GM19455 (cell line): ENCODE data around the gene KCTD7.
"Not testable (repeated sequence)": the region's sequence is repeated elsewhere in the genome, so short reads cannot be mapped to it uniquely, and the experiment has no call there.

Source experiments
- ATAC-seq: cut with Tn5 transposase; IDR thresholded peaks from one replicate; pipeline ENCODE4 v1.9.1; 2021; ENCODE audit not compliant: unreplicated experiment

KCTD7 gene

DNA sequence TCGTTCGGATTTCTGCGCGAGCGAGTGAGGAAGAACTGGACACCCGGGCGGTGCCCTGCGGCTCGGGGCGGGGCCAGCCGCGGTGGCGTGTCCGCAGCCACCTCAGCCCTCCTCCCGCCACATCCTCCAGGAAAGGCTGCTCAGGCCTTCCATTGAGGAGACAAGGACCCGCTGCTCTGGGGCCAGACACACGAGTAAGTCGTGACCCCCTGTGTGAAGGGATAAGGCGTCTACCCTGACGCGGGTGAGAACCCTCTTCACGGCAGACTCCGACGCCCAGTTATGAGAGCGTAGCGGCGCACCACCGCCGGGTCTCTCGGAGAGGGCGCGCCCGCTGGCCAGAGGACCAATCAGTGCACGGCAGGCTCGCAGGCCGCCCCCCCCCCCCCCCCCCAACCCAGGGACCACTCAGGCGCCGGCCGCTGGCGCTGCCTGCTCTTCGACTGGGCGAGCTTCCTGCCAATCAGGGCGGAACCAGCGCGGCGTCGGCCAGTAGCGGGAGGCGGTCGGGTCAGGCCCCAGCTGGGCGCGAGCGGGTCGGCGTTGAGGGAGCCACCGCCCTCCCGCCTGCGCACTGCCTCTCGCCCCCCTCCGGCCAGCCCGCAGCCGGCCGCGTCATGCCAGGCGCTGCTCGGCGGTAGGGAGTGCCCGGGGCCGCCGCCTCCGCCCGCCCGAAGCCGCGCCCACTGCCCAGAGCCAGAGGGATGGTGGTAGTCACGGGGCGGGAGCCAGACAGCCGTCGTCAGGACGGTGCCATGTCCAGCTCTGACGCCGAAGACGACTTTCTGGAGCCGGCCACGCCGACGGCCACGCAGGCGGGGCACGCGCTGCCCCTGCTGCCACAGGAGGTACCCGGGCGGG lies at the start of gene KCTD7:
TSS of gene KCTD7 (plus strand) at position 521 of the 861 bp plus-strand sequence. CDS start at position 705, 184 bp downstream.
- peak; percentile 88 for ATAC-seq

DNA sequence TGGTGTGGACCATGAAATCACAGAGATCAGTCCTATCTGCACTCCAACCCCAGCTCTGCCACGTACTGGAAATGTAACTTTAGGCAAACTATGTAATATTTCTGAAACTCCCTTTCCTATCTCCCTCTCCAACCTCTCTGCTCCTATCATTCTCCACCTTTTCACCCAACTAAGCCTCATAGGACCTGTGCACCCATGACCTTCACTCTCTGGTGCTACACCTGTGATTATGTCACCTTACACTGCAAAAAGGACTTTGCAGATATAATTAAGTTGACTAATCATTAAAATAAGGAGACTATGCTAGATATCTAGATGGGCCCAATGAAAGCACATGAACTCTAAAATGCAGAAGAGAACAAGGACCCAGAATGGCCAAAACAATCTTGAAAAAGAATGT lies 48.3 kb upstream of the KCTD7 start:
- not testable (repeated sequence) for ATAC-seq

DNA sequence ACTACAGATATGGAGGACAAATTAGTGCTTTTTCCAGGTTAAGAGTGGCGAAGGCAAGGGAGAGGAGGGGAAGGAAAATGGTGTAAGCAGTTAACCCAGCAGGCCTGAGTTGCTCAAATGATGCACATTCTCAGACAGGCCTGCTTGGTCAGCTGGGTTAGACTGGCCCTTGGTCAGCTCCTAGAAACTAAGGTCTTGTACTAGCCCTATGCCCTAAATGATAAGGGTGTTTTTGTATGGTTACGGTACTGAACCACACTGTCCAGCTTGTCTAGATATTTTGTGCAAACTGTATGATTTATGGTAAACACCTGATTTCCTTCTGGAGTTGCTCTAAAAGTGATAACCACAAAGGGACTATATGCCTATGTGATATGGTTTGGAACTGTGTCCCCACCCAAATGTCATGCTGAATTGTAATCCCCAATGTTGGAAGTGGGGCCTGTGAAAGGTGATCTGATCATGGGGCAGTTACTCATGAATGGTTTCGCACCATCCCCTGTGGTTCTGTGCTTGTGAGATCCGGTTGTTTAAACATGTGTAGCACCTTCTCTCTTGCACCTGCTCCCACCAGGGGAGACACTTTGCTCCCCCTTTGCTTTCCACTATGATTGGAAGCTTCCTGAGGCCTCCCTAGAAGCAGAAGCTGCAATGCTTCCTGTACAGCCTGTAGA lies 45.7 kb upstream of the KCTD7 start:
- not testable (repeated sequence) for ATAC-seq

DNA sequence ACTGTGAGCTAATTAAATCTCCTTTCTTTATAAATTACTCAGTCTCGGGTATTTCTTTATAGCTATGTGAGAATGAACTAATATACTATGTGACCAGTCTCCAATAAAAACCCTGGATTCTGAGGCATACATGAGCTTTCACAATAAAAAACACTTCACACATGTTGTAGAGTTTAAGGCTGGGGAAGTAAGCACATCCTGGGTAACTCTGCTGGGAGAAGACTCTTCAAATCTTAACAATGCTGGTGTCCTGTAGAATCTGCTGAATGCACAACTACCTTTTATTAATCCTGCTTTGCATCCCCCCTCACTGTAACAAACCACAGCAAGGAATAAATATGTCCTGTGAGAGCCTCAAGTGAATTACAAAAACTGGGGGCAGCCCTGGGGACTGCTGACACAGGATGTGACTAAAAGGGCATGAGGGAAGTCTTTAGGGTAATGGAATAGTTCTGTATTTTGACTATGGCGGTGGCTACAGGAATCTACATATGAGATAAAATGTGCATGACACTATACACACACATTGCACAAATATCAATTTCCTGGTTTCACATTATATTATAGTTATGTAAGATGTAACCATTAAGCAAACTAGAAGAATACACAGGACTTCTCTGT lies 45.1 kb upstream of the KCTD7 start:
- no peak for ATAC-seq

DNA sequence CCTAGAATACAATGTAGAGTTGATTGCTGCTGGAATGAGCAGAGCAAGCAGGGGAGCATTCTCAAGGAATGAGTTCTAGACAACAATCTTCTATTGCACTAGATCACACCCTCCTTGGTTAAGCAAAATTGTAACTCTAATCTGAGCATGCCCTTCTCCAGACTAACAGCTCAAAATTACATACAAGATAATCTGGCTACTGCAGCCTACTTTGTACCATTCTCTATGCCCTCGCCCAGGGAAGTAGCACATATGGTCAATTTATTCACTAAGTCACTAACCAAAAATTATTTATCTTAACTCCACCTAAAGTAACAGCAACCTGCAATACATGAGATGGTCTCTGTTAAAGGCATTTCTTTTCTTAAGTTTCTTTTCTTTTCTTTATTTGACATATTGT lies 42.5 kb upstream of the KCTD7 start:
- ATAC-seq, result no peak

DNA sequence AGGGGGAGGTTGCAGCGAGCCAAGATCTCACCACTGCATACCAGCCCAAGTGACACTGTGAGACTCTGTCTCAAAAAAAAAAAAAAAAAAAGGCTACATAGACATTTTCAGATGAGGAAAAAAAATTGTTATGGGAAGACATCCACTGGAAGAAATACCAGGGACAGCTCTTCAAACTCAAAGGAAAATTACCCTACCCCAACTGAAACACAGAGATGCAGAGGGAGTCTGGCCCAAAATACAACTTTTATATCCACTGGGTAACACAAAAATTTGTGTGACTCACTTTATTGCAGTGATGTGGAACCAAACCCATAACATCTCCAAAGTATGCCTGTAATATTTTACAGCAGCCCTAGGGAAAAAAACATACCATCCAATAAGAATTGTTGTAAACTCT lies 40.5 kb upstream of the KCTD7 start:
- not testable (repeated sequence) for ATAC-seq

DNA sequence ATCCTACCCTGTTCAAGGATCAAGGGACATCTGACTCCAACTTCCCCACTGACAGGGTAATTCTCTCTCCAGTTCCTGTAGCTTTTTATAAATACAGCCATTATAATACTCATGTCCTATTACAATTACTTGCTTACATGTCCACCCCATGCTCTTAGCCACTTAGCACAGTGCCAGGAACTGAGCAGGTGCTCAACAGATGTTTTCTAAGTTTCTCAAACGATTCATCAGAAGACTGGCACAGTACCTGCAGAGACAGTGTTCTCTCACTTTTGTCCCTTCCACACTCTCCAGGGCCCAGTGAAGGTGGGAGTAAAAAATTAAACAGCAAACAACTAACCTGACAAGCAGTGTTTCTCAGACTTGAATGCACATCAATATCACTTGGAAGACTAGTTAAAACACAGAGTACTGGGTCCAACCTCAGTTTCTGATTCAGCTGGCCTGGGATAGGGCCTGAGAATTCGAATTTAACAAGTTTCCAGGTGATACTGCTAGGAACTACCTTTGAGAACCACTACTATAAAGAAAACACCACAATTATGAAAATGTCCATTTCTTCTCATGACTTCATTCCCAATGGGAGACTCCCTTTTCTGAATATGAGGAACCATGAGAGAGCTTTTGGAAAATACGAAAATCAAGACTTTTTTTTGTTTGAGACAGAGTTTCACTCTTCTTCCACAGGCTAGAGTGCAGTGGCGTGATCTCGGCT lies 39.7 kb upstream of the KCTD7 start:
- ATAC-seq, result not testable (repeated sequence)

DNA sequence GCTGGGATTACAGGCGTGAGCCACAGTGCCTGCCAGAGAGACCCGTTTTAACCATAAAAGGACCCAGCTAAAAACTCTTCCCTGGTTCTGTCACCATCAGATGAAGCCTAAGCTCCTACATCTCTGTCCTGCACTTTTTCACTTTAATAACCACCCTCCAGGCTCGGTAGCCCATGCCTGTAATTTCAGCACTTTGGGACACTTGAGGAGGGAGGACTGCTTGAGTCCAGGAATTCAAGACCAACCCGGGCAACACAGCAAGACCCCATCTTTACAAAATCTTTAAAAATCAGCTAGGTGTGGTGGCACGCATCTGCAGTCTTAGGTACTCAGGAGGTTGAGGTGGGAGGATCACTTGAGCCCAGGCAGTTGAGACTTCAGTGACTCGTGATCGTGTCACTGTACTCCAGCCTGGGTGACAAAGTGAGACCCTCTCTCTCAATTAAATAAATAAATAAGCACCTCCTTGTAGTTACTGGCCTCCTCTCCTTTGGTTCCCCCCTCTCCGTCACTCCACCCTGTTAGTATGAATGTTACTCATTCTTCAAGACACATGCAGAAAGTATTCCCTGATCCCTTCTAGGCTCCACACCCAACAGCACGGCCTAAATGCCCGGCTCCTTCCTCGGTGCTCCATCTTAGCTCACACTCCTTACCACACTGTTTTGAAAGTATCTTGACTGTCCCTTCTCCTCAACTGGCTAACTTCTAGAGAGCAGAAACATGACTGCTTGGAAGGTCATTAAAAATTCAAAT lies 38.2 kb upstream of the KCTD7 start:
- ATAC-seq, result not testable (repeated sequence)

DNA sequence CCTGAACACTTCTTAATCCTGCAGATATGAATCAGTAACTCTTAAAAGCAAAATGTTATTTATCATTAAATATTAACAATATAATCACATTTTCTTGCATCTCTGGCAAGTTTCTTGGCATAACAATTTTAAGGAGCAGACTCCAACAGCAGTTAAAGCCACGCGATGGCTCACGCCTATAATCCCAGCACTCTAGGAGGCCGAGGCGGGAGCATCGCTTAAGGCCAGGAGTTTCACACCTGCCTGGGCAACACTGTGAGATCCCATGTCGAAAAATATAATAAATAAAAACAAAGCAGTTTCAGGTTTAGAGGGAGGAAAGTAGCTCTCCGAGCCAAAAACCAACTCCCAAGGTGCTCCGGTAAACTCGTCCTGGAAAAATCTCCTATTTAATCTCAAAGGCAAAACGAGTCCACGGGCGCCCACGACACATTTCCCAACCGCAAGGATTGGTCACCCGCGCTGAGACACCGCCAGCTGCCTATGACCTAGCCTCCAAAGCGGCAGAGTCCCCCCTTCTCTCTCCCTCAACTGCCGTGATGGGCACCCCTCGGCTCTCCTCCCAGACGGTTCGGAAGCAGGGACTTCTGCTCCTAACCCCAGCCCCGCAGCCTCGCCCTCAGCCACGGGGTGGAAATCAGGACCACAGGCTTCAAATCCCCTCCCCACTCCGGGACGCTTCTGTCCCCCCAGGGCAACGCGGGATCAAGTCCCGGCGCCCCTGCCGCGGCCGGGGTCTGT lies 37.5 kb upstream of the KCTD7 start:
- peak; percentile 10 for ATAC-seq

DNA sequence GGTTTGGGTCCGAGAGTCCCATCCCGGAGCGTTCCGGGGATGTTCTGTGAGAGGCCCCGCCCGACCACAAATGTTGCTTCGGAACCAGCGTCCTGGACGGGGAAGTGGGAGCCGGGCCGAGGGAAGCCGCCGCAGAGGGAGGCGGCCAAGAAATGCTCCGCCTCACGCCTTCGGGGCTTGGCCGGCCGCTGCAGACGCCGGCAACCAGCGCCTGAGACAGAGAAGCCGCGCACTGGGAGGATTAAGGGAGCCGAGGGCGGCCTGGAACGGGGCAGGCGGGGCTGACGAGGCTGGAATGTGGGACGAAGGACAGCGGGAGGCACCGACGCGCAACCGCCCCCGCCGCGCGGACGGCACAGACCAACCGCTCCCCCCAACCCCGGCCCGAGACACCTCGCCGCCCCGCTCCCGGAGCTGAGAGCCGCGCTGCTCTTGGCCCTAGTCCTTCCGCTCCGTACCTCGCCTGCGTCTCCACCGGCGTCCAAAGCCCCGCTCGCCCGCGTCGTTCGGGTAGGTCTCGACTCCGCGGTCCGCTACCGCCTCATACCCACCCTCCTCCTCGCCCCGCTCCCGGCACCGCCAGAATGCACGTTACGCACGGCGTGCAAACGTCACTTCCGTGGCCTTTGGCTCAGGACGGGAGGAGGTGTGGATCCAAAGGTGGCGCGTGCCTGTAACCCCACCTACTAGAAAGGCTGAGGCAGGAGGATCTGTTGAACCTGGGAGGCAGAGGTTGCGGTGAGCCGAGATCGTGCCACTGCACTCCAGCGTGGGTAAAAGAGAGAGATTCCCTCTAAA lies 36.7 kb upstream of the KCTD7 start:
- peak; percentile 98 for ATAC-seq

DNA sequence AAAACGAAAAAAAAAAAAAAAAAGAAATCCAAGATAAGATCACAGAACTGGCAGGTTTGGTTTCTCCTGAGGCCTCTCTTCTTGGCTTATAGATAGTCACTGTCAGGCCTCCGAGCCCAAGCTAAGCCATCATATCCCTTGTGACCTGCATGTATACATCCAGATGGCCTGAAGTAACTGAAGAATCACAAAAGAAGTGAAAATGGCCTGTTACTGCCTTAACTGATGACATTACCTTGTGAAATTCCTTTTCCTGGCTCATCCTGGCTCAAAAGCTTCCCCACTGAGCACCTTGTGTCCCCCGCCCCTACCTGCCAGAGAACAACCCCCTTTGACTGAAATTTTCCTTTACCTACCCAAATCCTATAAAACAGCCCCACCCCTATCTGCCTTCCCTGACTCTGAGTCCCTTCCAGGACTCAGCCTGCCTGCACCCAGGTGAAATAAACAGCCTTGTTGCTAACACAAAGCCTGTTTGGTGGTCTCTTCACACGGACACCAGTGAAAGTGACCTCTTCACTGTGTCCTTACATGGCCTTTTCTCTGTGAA lies 36.0 kb upstream of the KCTD7 start:
- peak; percentile 7 for ATAC-seq

DNA sequence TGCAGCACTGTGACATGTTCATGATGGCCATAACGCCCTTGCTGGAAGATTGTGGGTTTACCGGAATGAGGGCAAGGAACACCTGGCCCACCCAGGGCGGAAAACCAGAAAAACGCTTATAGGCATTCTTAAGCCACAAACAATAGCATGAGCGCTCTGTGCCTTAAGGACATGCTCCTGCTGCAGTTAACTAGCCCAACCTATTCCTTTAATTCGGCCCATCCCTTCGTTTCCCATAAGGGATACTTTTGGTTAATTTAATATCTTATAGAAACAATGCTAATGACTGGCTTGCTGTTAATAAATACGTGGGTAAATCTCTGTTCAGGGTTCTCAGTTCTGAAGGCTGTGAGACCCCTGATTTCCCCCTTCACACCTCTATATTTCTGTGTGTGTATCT lies 34.6 kb upstream of the KCTD7 start:
- ATAC-seq, result not testable (repeated sequence)

DNA sequence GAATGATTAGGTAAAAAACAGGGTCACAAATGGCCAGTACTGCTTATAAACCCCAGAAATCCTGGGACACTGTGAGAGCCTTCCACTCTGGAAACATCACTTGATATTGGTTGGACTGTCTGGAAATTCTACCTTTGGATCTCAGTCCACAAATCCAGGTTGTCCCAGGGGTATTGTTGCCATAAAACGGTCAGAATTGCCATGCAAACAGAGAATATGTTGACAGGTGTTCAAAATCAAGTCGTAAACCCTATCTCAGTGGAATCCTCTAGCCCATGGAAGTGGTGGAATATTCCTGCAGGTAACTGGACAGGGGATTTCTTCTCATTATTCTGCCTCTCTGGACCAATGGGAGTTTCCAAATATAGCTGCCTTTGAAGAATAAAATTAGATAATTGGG lies 31.2 kb upstream of the KCTD7 start:
- ATAC-seq, result no peak

DNA sequence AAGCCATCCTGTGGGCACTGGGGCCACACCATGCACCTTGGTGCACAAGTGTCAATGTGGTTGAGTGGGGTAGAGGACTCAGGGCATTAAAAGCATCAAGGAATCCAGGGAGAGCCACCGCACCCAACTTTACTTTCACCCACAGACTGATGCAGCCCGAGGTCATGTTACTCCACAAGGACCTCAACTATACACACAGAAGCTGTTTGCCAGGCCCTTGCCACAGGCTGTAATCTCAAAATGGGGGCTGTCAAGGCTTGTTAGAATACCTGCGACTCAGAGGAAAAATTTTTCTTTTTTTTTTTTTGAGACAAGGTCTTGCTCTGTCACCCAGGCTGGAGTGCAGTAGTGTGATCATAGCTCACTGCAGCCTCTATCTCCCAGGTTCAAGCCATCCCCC lies 26.5 kb upstream of the KCTD7 start:
- no peak for ATAC-seq

DNA sequence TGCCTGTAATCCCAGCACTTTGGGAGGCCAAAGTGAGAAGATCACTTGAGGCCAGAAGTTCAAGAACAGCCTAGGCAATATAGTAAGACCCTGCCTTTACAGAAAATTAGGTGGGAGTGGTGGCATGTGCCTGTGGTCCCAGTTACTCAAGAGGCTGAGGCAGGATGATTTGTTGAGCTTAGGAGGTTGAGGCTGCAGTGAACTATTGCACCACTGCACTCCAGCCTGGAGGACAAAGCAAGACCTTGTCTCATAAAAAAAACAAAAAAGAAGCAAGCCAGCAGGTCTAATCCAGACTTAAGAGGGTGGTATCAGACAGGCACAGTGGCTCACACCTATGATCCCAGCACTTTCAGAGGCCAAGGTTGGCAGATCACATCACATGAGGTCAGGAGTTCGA lies 24.5 kb upstream of the KCTD7 start:
- ATAC-seq, result no peak

DNA sequence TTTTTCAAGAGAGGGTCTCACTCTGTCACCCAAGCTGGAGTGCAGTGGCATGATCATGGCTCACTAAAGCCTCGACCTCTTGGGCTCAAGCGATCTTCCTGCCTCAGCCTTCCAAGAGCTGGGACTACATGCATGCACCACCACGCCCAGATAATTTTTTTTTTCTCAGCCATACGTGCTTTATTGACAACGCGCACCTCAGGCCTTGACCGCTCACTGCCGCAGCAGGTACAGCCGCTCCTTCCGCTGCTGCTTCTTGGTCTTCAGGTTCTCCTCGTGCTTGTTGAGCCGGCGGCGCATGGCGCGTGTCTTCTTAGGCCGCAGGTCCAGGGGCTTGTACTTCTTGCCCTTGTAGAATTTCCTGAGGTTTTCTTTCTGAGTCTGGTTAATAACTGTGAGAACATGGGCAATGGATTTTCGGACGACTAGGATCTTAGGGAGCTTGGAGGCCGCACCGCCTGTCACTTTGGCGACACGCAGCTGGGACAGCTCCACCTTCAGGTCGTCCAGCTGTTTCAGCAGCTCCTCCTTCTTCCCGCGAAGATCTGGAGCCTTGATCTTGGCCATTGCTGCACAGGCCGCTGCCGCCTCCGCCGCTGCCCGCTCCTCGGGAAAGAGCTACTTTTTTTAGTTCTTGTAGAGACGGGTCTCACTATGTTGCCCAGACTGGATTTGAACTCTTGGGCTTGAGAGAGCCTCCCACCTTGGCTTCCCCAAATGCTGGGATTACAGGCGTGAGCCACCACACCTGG lies 22.0 kb upstream of the KCTD7 start:
- not testable (repeated sequence) for ATAC-seq

DNA sequence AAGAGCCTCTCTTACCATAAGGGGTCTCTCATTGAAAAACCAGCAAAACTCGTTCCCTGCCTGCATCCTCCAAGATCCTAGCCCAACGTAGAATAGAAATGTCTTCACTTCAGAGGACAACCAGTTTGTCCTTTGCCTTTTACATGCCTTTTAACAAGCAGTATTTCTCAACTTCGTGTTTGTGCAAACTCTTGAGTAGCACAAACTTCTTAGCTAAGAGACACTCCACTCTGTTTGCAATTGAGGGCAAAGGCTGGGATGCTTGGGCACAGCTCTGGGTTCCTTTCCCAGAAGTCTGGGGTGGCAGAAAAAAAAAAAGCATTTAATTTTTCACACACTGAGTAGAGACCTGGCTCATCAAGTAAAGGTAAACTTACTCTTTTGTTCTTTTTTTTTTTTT lies 19.5 kb upstream of the KCTD7 start:
- ATAC-seq, result no peak

DNA sequence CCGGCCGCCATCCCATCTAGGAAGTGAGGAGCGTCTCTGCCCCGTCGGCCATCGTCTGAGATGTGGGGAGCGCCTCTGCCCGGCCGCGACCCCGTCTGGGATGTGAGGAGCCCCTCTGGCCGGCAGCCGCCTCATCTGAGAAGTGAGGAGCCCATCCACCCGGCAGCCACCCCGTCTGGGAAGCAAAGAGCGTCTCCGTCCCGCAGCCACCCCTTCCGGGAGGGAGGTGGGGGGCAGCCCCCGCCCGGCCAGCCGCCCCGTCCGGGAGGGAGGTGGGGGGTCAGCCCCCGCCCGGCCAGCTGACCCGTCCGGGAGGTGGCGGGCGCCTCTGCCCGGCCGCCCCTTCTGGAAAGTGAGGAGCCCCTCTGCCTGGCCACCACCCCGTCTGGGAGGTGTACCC lies 14.1 kb upstream of the KCTD7 start:
- ATAC-seq, result not testable (repeated sequence)
